Stimulated activated CD4-positive, alpha-beta T cell treated with anti-CD3 and anti-CD28 coated beads, TNF-alpha, amount 100 ng/mL, for 4 hours (primary cell): Measurements from ENCODE around the gene LARGE1.

Experiments used
- DNase-seq, 3 experiments: peaks; one replicate each; pipeline ENCODE4 v3.0.0-alpha.2; 2020; ENCODE audit warnings: low read depth in 3 of 3

Gene LARGE1

DNA sequence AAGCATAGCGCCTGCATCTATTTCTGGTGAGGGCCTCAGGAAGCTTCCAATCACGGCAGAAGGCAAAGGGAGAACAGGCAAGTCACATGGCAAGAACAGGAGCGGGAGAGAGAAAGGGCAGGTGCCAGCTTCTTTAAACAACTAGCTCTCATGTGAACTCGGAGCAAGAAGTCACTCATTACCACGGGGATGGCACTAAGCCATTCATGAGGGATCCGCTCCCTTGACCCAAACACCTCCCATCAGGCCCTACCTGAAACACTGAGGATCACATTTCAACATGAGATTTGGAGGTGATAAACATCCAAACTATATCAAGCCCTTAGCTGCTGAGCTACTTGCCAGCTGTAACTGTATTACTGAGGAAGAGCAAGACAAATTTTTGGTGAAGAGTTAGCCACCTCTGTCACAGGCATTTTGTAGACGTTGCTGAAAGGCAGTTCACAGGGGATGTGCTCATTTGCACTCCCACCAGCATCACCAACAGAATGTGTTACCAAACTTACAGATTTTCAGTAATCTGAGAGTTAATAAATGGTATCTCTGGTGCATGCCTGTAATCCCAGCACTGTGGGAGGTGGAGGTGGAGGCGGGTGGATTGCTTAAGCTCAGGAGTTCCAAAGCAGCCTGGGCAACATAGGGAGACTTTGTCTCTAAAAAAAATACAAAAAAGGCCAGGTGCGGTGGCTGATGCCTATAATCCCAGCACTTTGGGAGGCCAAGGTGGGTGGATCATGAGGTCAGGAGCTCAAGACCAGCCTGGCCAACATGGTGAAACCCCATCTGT lies 398.2 kb downstream of the LARGE1 start:
- DNase-seq: no peak

DNA sequence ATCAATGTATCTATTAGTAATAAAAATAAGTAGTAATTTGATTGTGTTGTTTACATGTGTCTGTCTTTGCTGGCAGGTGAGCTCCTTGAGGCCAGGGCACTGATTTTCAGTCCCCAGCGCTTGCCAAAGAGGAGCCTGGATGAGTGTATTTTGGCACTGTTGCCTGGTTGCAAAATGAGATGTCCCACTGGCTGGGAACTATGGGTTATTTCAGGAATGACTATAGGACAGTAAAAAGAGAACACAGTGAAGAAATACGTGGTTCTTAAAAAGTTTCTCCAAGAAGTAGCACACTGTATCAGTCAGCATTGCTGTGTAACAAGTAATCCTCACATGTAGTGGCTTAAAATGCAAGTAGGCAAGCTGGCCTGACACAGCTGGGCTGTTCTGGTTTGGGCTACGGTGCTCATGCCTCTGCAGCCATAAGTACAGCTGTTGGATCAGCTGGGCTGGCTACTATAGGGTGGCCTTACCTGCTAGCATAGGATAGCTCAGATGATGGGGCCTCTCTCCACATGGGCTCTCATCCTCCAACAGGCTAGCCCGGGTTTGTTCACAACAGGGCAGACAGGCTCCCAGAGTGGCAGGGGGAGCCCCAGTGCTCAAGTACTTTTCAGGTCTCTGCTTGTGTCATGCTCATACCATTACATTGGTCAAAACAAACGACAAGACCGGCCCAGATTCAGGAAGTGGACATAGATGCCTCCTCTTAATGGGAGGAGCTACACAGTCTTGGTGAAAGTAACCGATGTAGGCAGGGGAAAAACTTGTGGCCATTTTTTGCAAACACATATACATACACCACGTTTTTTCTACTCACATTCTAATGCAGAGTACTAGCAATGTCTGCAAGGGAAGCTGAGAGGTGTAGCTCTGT lies 399.1 kb downstream of the LARGE1 start:
- DNase-seq: no peak

DNA sequence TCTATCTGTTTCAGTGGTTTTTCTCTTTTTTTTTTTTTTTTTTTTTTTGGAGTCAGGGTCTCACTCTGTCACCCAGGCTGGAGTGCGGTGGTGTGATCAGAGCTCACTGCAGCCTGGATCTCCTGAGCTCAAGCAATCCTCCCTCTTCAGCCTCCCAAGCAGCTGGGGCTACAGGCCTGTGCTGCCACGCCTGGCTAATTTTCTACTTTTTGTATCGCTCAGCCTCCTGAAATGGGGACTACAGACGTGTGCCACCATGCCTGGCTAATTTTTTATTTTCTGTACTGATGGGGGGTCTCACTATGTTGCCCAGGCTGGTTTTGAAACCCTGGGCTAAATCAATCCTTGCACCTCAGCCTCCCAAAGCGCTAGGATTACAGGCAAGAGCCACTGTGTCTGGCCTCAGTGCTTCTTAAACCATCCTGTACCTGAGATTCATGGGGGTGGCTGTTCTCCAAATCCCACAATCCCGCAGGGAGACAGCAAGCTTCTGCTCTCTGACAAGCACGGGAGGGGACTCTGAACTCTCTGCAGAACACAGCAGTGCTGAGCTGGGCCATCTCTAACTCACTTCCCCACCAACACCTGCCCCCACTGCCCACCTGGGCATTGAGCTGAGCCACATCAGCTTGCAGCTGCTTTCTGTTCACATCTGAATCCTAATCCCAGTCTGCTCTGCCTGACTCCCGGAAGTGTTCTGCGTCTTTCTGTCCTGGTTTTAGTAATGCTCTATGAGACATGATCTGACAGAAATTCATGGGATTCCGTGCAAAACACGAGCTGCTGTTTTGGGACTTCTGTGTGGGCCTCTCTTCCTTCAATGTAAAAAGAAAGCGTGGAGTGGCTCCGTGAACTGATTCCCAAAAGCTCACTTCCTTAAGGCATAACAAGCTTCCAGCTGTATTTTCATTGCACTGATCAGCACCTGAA lies 400.0 kb downstream of the LARGE1 start:
- no peak for DNase-seq

DNA sequence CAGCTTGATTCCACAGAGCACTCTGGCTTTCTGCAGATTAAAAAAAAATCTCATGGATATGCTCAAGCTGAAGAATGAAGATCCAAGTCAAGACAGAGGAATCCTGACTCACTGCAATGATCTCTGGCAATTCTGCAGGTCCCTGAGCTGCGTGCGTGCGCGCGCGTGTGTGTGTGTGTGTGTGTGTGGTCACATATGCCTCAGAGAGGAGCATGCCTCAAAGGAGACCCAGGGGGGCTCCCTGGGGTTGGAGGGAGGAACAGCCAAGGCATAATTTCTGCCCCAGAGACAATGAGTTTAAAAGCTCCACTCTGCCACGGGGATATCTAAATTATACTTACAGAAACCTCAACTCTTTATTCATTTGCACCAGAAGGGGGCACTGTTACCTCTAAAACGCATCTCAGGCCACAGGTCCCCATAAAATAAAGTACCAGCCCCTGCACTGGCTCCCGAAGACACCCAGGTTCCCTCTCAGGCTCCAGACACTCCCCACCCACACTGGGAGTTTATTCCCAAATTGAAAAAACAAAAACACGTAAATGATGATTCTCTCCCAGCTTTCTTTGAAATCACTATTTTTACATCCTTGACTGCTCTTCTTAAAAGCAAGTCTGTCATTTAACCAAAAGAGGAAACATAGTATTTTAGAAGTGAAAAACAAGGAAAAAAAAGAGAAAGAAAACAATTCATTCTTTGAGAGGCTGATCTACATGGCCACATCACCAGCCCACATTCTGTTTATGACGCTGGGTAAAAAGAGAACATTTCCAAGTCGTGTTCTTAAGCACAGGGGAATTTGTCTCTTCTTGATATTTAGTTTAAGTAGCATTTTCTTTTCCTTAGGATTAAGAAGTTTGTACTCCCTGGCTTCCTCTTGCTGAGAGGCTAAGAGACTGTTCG lies 401.0 kb downstream of the LARGE1 start:
- no peak for DNase-seq

- DNase-seq: no peak
Observed at GRCh38 chr22:33518405-33518804, 401.9 kb downstream of the LARGE1 start.

- no peak for DNase-seq
Observed at GRCh38 chr22:33515795-33516194, 404.5 kb downstream of the LARGE1 start.

GRCh38 chr22:33513388-33514338 lies 406.6 kb downstream of the LARGE1 start:
- DNase-seq: no peak

DNA sequence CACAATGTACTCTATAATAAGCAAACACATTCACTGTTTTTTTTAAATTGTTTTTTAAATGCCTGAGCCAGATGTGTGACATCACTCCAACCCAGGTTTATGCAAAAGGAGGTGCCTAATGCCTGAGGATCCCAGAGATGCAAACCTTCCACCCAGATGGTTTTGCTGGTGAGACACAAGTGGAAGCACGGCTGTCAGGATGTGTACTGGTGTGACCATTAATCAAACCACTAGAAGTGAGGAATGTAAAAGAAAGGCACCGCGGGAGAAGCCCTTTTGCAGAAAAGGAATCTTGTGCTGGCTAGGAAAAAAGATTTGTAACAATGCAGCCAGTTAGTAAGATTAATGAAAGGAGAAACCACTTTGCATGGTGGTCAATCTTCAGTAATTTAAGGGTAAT lies 407.4 kb downstream of the LARGE1 start:
- DNase-seq: no peak

DNA sequence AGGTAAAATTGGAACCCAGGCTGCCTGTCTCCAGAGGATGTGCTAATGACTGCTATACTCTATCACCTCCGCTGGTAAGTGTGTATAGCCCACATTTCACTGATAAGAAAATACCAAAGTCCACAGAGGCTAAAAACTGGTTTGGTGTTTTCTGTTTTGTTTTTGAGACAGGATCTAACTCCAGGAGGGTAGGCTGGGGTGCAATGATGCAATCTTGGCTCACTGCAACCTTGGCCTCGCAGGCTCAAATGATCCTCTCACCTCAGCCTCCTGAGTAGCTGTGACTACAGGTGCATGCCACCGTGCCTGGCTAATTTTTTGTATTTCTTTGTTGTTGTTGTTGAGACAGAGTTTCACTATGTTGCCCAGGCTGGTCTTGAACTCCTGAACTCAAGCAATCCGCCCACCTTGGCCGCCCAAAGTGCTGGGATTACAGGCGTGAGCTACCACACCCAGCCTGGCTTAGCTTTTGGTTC lies 409.8 kb downstream of the LARGE1 start:
- no peak for DNase-seq

- DNase-seq: no peak
Observed at GRCh38 chr22:33504941-33505625, 415.2 kb downstream of the LARGE1 start.

DNA sequence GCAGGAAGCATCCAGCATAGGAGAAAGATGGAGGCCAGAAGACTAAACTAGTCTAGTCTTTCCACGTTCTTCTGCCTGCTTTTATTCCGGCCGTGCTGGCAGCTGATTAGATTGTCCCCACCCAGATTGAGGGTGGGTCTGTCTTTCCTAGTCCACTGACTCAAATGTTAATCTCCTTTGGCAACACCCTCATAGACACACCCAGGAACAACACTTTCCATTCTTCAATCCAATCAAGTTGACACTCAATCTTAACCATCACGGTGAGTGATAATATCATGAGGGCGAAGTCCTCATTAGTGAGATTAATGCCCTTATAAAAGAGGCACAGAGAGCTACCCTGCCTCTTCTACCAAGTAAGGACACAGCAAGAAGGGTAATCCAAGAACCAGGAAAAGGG lies 424.2 kb downstream of the LARGE1 start:
- DNase-seq: no peak

- DNase-seq: no peak
Observed at GRCh38 chr22:33493476-33494205, 426.6 kb downstream of the LARGE1 start.

DNA sequence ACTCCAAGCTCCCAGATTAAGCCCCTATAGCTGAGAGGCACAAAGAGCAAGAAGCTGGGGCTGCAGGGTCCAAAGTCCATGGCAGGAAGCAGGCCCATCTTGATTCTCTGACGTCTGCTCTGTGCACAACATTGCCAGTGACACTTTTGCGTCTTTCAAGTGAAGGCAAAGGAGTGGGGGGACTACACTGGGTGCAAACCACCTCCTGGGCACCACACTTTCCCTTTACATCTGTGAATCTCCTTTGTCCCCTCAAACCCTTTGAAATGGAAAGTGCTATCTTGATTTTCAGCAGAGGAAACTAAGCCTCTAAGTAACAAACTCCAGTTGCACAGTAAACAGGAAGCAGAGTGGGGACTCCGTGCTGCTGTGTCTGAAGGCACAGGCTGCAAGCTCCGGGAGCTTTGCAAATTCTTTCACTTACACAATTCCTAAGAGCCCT lies 428.0 kb downstream of the LARGE1 start:
- DNase-seq: no peak

GRCh38 chr22:33487041-33487716 lies 433.1 kb downstream of the LARGE1 start:
- no peak for DNase-seq

DNA sequence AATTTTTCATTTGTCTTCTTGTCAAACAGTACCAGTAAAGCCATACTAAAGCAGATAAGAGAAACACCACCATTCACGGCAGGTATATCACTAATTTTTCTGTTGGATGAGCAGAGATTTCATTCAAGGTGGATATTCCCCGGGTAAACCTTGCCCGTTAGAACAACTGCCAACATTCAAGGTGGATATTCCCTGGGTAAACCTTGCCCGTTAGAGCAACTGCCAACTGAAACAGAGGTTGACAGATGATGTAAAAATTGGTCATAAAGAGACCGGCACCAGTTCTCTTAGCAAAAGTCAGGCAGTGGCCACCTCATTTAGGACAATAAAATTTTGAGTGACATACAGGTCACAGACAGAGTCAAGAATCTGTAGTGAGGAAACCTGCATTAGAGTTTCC lies 438.7 kb downstream of the LARGE1 start:
- DNase-seq: no peak

- DNase-seq: no peak
Observed at GRCh38 chr22:33477120-33478111, 442.9 kb downstream of the LARGE1 start.
